ENCODE data around the gene DIO3. TPM values are rescaled to one million over a fixed set of nuclear protein-coding genes. Genes with fewer than 3 reads are reported as not detected.

Gene DIO3
- total RNA-seq, 5 donors from 2014 or later (not counting 1 experiment from before 2014, with no cell fraction given), result not detected

DNA sequence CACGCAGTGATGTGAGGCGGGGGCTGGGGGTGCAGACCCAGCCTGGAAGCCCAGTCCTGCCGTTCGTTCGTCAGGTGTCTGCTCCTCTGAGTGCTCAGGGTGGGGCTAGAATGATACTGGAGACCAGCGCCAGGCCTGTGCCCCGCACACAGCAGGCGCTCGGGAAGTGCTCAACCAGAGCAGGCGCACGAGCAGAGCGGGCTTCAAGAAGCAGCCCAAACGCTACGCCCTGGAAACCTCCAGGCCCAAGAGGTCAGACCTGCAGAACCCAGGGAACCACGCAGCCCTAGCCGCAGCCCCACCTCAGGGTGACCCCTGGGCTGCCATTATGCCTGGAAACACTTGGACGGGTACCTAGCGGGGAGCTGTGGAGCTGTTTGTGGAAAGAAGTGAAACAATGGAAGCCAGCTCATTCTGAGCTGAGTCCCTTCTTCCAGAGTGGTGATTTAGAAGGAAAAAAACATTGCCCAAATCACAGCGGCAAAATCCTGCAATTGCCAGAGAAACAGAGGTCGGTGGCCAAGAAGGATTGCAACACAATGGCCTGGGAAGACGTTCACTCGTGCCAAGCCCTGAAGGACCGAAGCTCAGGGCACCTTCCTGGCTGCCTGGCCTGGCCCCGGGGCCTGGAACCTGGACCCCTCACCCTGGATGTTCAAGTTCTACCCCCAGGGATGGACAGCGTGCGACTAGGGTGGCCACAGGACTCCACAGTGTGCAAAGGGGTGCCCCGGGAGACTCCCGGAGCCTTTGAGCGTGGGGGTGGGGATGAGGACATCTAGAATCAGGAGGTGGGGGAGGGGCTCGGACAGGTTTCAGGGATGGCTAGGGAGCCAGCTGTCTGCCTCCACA is 40.4 kb upstream of the DIO3 start:
- peaks cover 3 to 5% (median 3%) of the 10 kb centered on the region in 3 donors for H3K9me3 Mint-ChIP-seq
- Histone ChIP-seq H3K4me3 (ENCODE audit: control insufficient read depth in 1 of 2, extremely low read depth in 1 of 2, low read length in 1 of 2) (no peak overlapping the region), H3K4me1 (ENCODE audit: control insufficient read depth in 1 of 2, extremely low read depth in 1 of 2, insufficient read depth in 2 of 2, low read length in 2 of 2) (no peaks in the 10 kb centered on the region), H3K27ac (ENCODE audit: low read length) (no peak overlapping the region), H3K27me3 (replicated peaks in 1 of 2; ENCODE audit: control insufficient read depth in 2 of 2, extremely low read depth in 1 of 2, insufficient read depth in 2 of 2, low read length in 1 of 2) (peaks cover 0 to 21% of the 10 kb centered on the region in 2 experiments), H3K9me3 (no peaks in the 10 kb centered on the region), H3K36me3 (ENCODE audit: control insufficient read depth in 2 of 2, extremely low read depth in 1 of 2, insufficient read depth in 1 of 2, low read length in 1 of 2) (no peaks in the 10 kb centered on the region)
- H3K4me1 Mint-ChIP-seq, result no peaks in the 10 kb centered on the region
- no peak for ATAC-seq (replicated peaks in 1 of 4)
- no peaks in the 10 kb centered on the region for H3K36me3 Mint-ChIP-seq
- no peak overlapping the region for H3K27ac Mint-ChIP-seq
- peaks cover 3 to 4% of the 10 kb centered on the region in 2 donors for H3K27me3 Mint-ChIP-seq
- no peak overlapping the region for H3K4me3 Mint-ChIP-seq
- CTCF ChIA-PET, result no interaction called here
- DNase-seq, result no peak
- 86% methylated on average over 25 of the region's 30 CpGs for WGBS (ENCODE audit: insufficient coverage)
- POLR2A ChIA-PET, result no interaction called here

DNA sequence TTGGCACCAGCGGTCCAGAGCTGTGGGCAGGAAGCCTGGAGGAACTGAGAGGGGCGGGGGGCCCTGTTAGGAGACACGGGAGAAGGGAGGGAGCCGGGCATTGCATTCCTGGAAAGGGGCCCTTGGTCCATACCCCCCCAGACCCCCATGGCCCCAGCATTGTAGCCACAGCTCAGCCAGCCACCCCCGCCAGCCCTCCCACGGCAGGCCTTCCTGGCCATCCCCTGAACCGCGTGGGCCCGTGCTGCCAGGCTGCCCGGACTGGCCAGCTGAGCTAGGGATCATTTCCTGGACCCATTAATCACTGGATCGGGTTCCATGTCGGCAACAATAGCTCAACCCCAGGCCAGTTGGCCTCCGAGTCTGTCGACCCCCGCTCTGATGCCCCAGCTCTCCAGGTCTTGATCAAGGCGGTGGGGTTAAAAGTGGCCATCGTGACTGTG is 39.8 kb upstream of the DIO3 start:
- POLR2A ChIA-PET, result no interaction called here
- Histone ChIP-seq H3K36me3 (ENCODE audit: control insufficient read depth in 2 of 2, extremely low read depth in 1 of 2, insufficient read depth in 1 of 2, low read length in 1 of 2) (no peaks in the 10 kb centered on the region), H3K9me3 (no peaks in the 10 kb centered on the region), H3K27ac (ENCODE audit: low read length) (no peak overlapping the region), H3K27me3 (replicated peaks in 1 of 2; ENCODE audit: control insufficient read depth in 2 of 2, extremely low read depth in 1 of 2, insufficient read depth in 2 of 2, low read length in 1 of 2) (peaks cover 0 to 22% of the 10 kb centered on the region in 2 experiments), H3K4me1 (ENCODE audit: control insufficient read depth in 1 of 2, extremely low read depth in 1 of 2, insufficient read depth in 2 of 2, low read length in 2 of 2) (no peaks in the 10 kb centered on the region), H3K4me3 (ENCODE audit: control insufficient read depth in 1 of 2, extremely low read depth in 1 of 2, low read length in 1 of 2) (no peak overlapping the region)
- Mint-ChIP-seq H3K36me3 (no peaks in the 10 kb centered on the region), H3K4me1 (no peaks in the 10 kb centered on the region), H3K27ac (no peak overlapping the region), H3K27me3 (peaks cover 0 to 4% of the 10 kb centered on the region in 2 donors), H3K4me3 (no peak overlapping the region), H3K9me3 (peaks cover 0 to 3% (median 0%) of the 10 kb centered on the region in 3 donors)
- CTCF ChIA-PET, result no interaction called here
- DNase-seq (no peak), ATAC-seq (replicated peaks in 1 of 4) (no peak)
- 86% methylated on average over 12 of the region's 17 CpGs for WGBS (ENCODE audit: insufficient coverage)

DNA sequence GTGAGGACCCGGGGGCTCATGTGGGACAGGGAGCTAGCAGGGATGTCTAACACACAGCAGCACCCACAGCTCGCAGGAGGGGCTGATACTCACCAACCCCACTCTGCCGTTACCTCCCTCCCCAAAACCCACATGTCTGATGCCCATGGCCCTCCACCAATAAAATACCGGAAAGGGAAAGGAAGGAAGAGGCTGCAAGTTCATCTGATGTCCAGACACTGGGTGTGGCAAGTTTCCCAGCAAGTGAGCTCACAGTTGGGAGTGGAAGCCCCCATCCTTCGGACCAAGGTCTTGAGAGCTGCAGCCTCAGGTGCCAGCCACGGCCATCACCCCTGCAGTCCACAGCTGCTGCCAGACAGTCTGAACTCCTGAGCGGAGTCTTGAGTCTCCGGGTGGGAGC is 39.3 kb upstream of the DIO3 start:
- H3K9me3 Mint-ChIP-seq, result peaks cover 0 to 3% (median 0%) of the 10 kb centered on the region in 3 donors
- Histone ChIP-seq H3K4me3 (ENCODE audit: control insufficient read depth in 1 of 2, extremely low read depth in 1 of 2, low read length in 1 of 2) (no peak overlapping the region), H3K9me3 (no peaks in the 10 kb centered on the region), H3K4me1 (ENCODE audit: control insufficient read depth in 1 of 2, extremely low read depth in 1 of 2, insufficient read depth in 2 of 2, low read length in 2 of 2) (no peaks in the 10 kb centered on the region), H3K36me3 (ENCODE audit: control insufficient read depth in 2 of 2, extremely low read depth in 1 of 2, insufficient read depth in 1 of 2, low read length in 1 of 2) (no peaks in the 10 kb centered on the region), H3K27ac (ENCODE audit: low read length) (no peak overlapping the region), H3K27me3 (replicated peaks in 1 of 2; ENCODE audit: control insufficient read depth in 2 of 2, extremely low read depth in 1 of 2, insufficient read depth in 2 of 2, low read length in 1 of 2) (peaks cover 0 to 22% of the 10 kb centered on the region in 2 experiments)
- WGBS (ENCODE audit: insufficient coverage), result 86% methylated on average over 4 of the region's 8 CpGs
- ChIA-PET POLR2A (no interaction called here), CTCF (no interaction called here)
- H3K4me1 Mint-ChIP-seq, result peaks cover 0 to under 1% (median 0%) of the 10 kb centered on the region in 3 donors
- ATAC-seq (replicated peaks in 1 of 4), result no peak
- H3K36me3 Mint-ChIP-seq, result no peaks in the 10 kb centered on the region
- no peak overlapping the region for H3K27ac Mint-ChIP-seq
- peaks cover 0 to 4% of the 10 kb centered on the region in 2 donors for H3K27me3 Mint-ChIP-seq
- no peak for DNase-seq
- no peak overlapping the region for H3K4me3 Mint-ChIP-seq

DNA sequence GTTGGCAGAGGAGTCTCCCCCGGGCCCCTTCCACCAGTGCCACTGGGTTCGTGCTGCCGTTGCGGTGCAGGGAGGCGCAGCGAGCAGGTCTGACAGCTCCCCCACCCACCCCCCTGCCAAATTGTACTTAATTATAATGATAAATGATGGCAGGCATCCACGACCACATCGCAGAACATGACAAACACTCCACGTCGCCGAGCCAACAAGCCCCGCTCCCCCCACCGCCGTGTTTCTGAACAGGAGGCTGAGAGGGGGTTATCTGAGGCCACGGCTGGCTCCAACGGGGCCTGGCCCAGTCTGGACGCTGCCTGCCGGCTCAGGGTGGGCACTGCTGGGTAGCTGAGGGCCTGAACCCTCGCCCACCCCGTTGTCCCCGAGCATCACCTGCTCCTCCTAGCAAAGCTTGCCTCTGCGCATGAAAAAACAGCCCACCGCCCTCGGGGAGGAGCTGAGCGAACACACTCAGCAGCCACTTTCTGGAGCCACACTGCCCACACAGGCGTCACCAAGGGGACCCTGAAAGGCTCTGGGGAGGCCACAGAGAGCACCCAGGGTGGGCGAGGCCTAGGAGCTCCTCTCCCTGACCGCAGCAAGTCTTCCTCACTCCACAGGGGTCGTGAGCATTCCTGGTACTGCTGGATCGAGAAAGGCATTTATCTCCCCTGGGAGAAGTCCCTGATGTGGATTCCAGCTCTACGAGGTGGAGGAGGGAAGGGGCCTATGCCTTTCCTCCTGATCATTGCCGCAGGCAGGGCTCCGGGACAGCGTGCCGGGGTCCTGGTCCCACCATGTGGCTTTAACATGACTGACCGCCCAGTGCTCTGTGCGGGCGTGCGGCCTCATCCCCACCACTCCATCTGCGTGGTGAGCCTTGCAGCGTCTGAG is 35.4 kb upstream of the DIO3 start:
- peaks cover 0 to 30% of the 10 kb centered on the region in 2 experiments for H3K27me3 ChIP-seq (replicated peaks in 1 of 2; ENCODE audit: control insufficient read depth in 2 of 2, extremely low read depth in 1 of 2, insufficient read depth in 2 of 2, low read length in 1 of 2)
- H3K27me3 Mint-ChIP-seq, result peaks cover 7 to 12% of the 10 kb centered on the region in 2 donors
- no peak overlapping the region for H3K4me3 Mint-ChIP-seq
- DNase-seq, result no peak
- H3K27ac Mint-ChIP-seq, result no peak overlapping the region
- no peak for ATAC-seq (replicated peaks in 1 of 4)
- H3K4me1 ChIP-seq (ENCODE audit: control insufficient read depth in 1 of 2, extremely low read depth in 1 of 2, insufficient read depth in 2 of 2, low read length in 2 of 2), result peaks cover 0 to 7% of the 10 kb centered on the region in 2 experiments
- no peak overlapping the region for H3K4me3 ChIP-seq (ENCODE audit: control insufficient read depth in 1 of 2, extremely low read depth in 1 of 2, low read length in 1 of 2)
- no peaks in the 10 kb centered on the region for H3K9me3 ChIP-seq
- H3K27ac ChIP-seq (ENCODE audit: low read length), result no peak overlapping the region
- peaks cover 10 to 24% (median 10%) of the 10 kb centered on the region in 3 donors for H3K4me1 Mint-ChIP-seq
- H3K9me3 Mint-ChIP-seq, result peaks cover 0 to 3% (median 0%) of the 10 kb centered on the region in 3 donors
- WGBS (ENCODE audit: insufficient coverage), result 73% methylated on average over 18 of the region's 41 CpGs
- CTCF ChIA-PET, result no interaction called here
- H3K36me3 ChIP-seq (ENCODE audit: control insufficient read depth in 2 of 2, extremely low read depth in 1 of 2, insufficient read depth in 1 of 2, low read length in 1 of 2), result no peaks in the 10 kb centered on the region
- POLR2A ChIA-PET, result no interaction called here
- no peaks in the 10 kb centered on the region for H3K36me3 Mint-ChIP-seq

DNA sequence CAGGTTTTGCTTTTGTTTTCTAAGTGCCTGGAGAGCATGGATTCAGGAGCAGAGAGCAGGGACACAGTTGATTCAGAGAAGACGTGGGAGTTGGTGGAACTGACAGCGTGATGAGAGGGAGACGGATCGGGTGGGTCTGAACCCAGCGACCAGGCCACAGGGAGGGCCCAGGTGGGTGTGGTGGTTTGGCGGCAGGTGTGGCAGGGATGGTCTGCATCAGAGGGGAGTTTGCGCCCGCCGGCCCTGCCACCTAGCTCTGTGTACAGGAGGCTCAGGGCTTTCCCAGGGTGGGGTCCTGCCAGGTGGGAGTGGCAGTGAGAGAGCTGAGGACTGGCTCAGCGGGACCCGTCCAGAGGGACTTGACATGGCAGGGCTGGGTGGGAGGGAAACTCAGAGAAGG is 33.3 kb upstream of the DIO3 start:
- Mint-ChIP-seq H3K27ac (no peak overlapping the region), H3K4me1 (peaks cover 10 to 24% (median 10%) of the 10 kb centered on the region in 3 donors), H3K4me3 (no peak overlapping the region), H3K9me3 (peaks cover 0 to 3% (median 0%) of the 10 kb centered on the region in 3 donors), H3K36me3 (no peaks in the 10 kb centered on the region), H3K27me3 (peaks cover 7 to 12% of the 10 kb centered on the region in 2 donors)
- POLR2A ChIA-PET, result no interaction called here
- DNase-seq (no peak), ATAC-seq (replicated peaks in 1 of 4) (no peak)
- Histone ChIP-seq H3K27ac (ENCODE audit: low read length) (no peak overlapping the region), H3K9me3 (no peaks in the 10 kb centered on the region), H3K4me3 (ENCODE audit: control insufficient read depth in 1 of 2, extremely low read depth in 1 of 2, low read length in 1 of 2) (no peak overlapping the region), H3K27me3 (replicated peaks in 1 of 2; ENCODE audit: control insufficient read depth in 2 of 2, extremely low read depth in 1 of 2, insufficient read depth in 2 of 2, low read length in 1 of 2) (peaks cover 0 to 30% of the 10 kb centered on the region in 2 experiments), H3K36me3 (ENCODE audit: control insufficient read depth in 2 of 2, extremely low read depth in 1 of 2, insufficient read depth in 1 of 2, low read length in 1 of 2) (no peaks in the 10 kb centered on the region), H3K4me1 (ENCODE audit: control insufficient read depth in 1 of 2, extremely low read depth in 1 of 2, insufficient read depth in 2 of 2, low read length in 2 of 2) (peaks cover 0 to 7% of the 10 kb centered on the region in 2 experiments)
- CTCF ChIA-PET, result no interaction called here
- WGBS (ENCODE audit: insufficient coverage), result 91% methylated on average over 11 of the region's 11 CpGs

DNA sequence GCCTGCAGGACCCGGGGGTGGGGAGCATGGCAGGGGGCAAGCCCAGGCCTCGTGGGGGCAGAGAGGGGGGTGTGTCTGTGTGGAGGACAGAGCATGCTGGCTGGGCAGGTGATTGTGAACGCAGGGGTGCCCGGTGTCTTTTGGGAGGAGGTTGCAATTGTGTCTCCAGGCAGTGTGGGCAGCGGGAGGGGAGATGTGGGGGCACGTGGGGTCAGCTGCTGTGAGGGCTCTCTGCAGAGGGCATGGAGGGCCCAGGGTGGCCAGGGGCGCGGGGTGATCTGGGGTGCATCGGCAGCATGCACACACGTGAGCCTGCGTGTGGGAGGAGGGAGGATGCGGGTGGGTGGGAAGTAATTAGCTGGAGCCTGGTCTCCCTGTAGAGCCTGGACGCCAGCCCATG is 32.2 kb upstream of the DIO3 start:
- Mint-ChIP-seq H3K27me3 (peaks cover 7 to 14% of the 10 kb centered on the region in 2 donors), H3K27ac (no peak overlapping the region), H3K9me3 (no peaks in the 10 kb centered on the region), H3K36me3 (no peaks in the 10 kb centered on the region), H3K4me1 (peaks cover 10 to 24% (median 12%) of the 10 kb centered on the region in 3 donors), H3K4me3 (no peak overlapping the region)
- Histone ChIP-seq H3K27ac (ENCODE audit: low read length) (no peak overlapping the region), H3K9me3 (no peaks in the 10 kb centered on the region), H3K36me3 (ENCODE audit: control insufficient read depth in 2 of 2, extremely low read depth in 1 of 2, insufficient read depth in 1 of 2, low read length in 1 of 2) (no peaks in the 10 kb centered on the region), H3K4me3 (ENCODE audit: control insufficient read depth in 1 of 2, extremely low read depth in 1 of 2, low read length in 1 of 2) (no peak overlapping the region), H3K27me3 (replicated peaks in 1 of 2; ENCODE audit: control insufficient read depth in 2 of 2, extremely low read depth in 1 of 2, insufficient read depth in 2 of 2, low read length in 1 of 2) (peaks cover 0 to 33% of the 10 kb centered on the region in 2 experiments), H3K4me1 (ENCODE audit: control insufficient read depth in 1 of 2, extremely low read depth in 1 of 2, insufficient read depth in 2 of 2, low read length in 2 of 2) (peaks cover 0 to 7% of the 10 kb centered on the region in 2 experiments)
- ATAC-seq (replicated peaks in 1 of 4), result no peak
- DNase-seq, result no peak
- CTCF ChIA-PET, result no interaction called here
- WGBS (ENCODE audit: insufficient coverage), result 70% methylated on average over 10 of the region's 13 CpGs
- POLR2A ChIA-PET, result no interaction called here
